IMR-90 (cell line): ENCODE data around the gene NDUFS7. TPM values are rescaled to one million over a fixed set of nuclear protein-coding genes. Genes with fewer than 3 reads are reported as not detected.

ENCODE experiments used
- ATAC-seq: fragments of 200-7000 bp; cut with Tn5 transposase; 2 replicates; pipeline ENCODE4 v1.9.1; 2020; ENCODE audit warnings: low read depth, mild to moderate bottlenecking, moderate library complexity
- BruUV-seq: library from RNA; stranded (reverse); fragments of 400-500 nt; replicated peaks from 2 replicates; lab custom pipeline; 2021; lab: Mats Ljungman, UMichigan
- CTCF ChIA-PET: fragments of 300-600 bp; formaldehyde crosslinking; extraction: SDS; loops from one replicate; lab custom pipeline; 2021; ENCODE audit warnings: antibody characterized with exemption; lab: Yijun Ruan, JAX
- POLR2A ChIA-PET: fragments of 300-600 bp; sonication (Branson Sonifier 250); formaldehyde crosslinking; loops from one replicate; lab custom pipeline; 2022; ENCODE audit warnings: antibody characterized with exemption; ENCODE audit not compliant: unreplicated experiment; lab: Charles Lee
- DNase-seq: peaks from one replicate; pipeline ENCODE4 v3.0.0; 2013
- H2AFZ ChIP-seq: replicated peaks from 2 replicates; pipeline ENCODE3; 2013; ENCODE audit warnings: low read length, mild to moderate bottlenecking; ENCODE audit not compliant: poor library complexity
- H2AK5ac ChIP-seq: 2 replicates; pipeline ENCODE4 v1.6.1; 2013; ENCODE audit warnings: low read depth, low read length, inconsistent platforms
- H2AK9ac ChIP-seq: replicated peaks from 2 replicates; pipeline ENCODE3; 2013; ENCODE audit warnings: mild to moderate bottlenecking, low read depth, low read length, moderate library complexity; ENCODE audit not compliant: poor library complexity
- H2BK120ac ChIP-seq: 2 replicates; pipeline ENCODE4 v1.6.1; 2013; ENCODE audit warnings: low read depth, low read length, inconsistent platforms
- H2BK15ac ChIP-seq: 3 replicates; pipeline ENCODE4 v1.6.1; 2013; ENCODE audit warnings: low read depth, low read length, inconsistent platforms
- H2BK20ac ChIP-seq: 2 replicates; pipeline ENCODE4 v1.6.1; 2013; ENCODE audit warnings: low read depth, mild to moderate bottlenecking, inconsistent platforms, low read length, moderate library complexity
- H2BK5ac ChIP-seq: 2 replicates; pipeline ENCODE4 v1.6.1; 2013; ENCODE audit warnings: mild to moderate bottlenecking, low read depth, low read length, inconsistent platforms; ENCODE audit not compliant: poor library complexity, severe bottlenecking
- H3K14ac ChIP-seq: replicated peaks from 2 replicates; pipeline ENCODE4 v1.6.1; 2013; ENCODE audit warnings: low read depth, low read length, inconsistent platforms
- H3K18ac ChIP-seq: 2 replicates; pipeline ENCODE4 v1.6.1; 2013; ENCODE audit warnings: low read depth, low read length, control low read depth
- H3K23ac ChIP-seq: 2 replicates; pipeline ENCODE4 v1.6.1; 2013; ENCODE audit warnings: low read depth, low read length, inconsistent platforms
- H3K27ac ChIP-seq: 2 replicates; pipeline ENCODE4 v1.5.1; 2013; ENCODE audit warnings: mild to moderate bottlenecking, control low read depth, low read length; ENCODE audit not compliant: insufficient read depth
- H3K27me3 ChIP-seq: 2 replicates; pipeline ENCODE4 v1.6.1; 2013; ENCODE audit warnings: low read length; ENCODE audit not compliant: control insufficient read depth, insufficient read depth
- H3K36me3 ChIP-seq: 2 replicates; pipeline ENCODE4 v1.6.1; 2013; ENCODE audit warnings: low read length, mixed read lengths; ENCODE audit not compliant: control insufficient read depth, insufficient read depth
- H3K4ac ChIP-seq: 2 replicates; pipeline ENCODE4 v1.6.1; 2013; ENCODE audit warnings: low read depth, low read length, inconsistent platforms
- H3K4me1 ChIP-seq: 2 replicates; pipeline ENCODE4 v1.6.1; 2013; ENCODE audit warnings: low read length, mixed read lengths; ENCODE audit not compliant: control insufficient read depth, insufficient read depth
- H3K4me2 ChIP-seq: 2 replicates; pipeline ENCODE4 v1.6.1; 2013; ENCODE audit warnings: low read depth, mild to moderate bottlenecking, control low read depth, low read length, moderate library complexity
- H3K4me3 ChIP-seq: 2 replicates; pipeline ENCODE4 v1.5.1; 2013; ENCODE audit warnings: low read depth, mild to moderate bottlenecking, control low read depth, low read length, moderate library complexity; ENCODE audit not compliant: insufficient read depth
- H3K56ac ChIP-seq: 2 replicates; pipeline ENCODE4 v1.6.1; 2013; ENCODE audit warnings: low read length, inconsistent platforms; ENCODE audit not compliant: insufficient read depth; ENCODE audit errors: extremely low read depth
- H3K79me1 ChIP-seq, 2 experiments: 2 replicates each; pipeline ENCODE4 v1.6.1; 2013; ENCODE audit warnings: low read length in 2 of 2, inconsistent platforms in 1 of 2, low read depth in 1 of 2
- H3K9ac ChIP-seq: 2 replicates; pipeline ENCODE4 v1.6.1; 2013; ENCODE audit warnings: low read depth, low read length, control low read depth
- H3K9me1 ChIP-seq: 2 replicates; pipeline ENCODE4 v1.6.1; 2013; ENCODE audit warnings: low read length, inconsistent platforms; ENCODE audit not compliant: insufficient read depth
- H3K9me3 ChIP-seq: 2 replicates; pipeline ENCODE4 v1.6.1; 2013; ENCODE audit warnings: low read length; ENCODE audit not compliant: control insufficient read depth, insufficient read depth
- H4K20me1 ChIP-seq: 2 replicates; pipeline ENCODE4 v1.6.1; 2013; ENCODE audit warnings: low read length, inconsistent platforms; ENCODE audit not compliant: insufficient read depth
- H4K5ac ChIP-seq: 2 replicates; pipeline ENCODE4 v1.6.1; 2013; ENCODE audit warnings: mild to moderate bottlenecking, low read depth, low read length, control low read depth
- H4K8ac ChIP-seq, 2 experiments: 2 replicates each; pipeline ENCODE4 v1.6.1; 2013; ENCODE audit warnings: low read depth in 2 of 2, low read length in 2 of 2, control low read depth in 1 of 2, inconsistent platforms in 1 of 2
- H4K91ac ChIP-seq: 2 replicates; pipeline ENCODE4 v1.6.1; 2013; ENCODE audit warnings: low read depth, low read length, inconsistent platforms; ENCODE audit not compliant: insufficient read depth
- CEBPB ChIP-seq: IDR thresholded peaks from 2 replicates; pipeline ENCODE4 v1.6.1; 2012; ENCODE audit warnings: low read depth, low read length, improper control_type of control experiment
- MAFK ChIP-seq: IDR thresholded peaks from 2 replicates; pipeline ENCODE4 v1.6.1; 2012; ENCODE audit warnings: low read depth, low read length, improper control_type of control experiment
- MXI1 ChIP-seq: IDR thresholded peaks from 2 replicates; pipeline ENCODE4 v1.6.1; 2012; ENCODE audit warnings: low read depth, mild to moderate bottlenecking, low read length, moderate library complexity, borderline replicate concordance
- NFE2L2 ChIP-seq: fragments of 150-350 bp; IDR thresholded peaks from 2 replicates; pipeline ENCODE4 v1.6.1; 2016; ENCODE audit warnings: low read depth, mild to moderate bottlenecking, low read length
- WGBS, 2 experiments: methylation state at CpG; one replicate each; pipeline versions ENCODE4 v1.1.5 to v1.1.7; 2013; ENCODE audit warnings: missing lambda C conversion rate in 2 of 2; ENCODE audit not compliant: insufficient read length in 1 of 2; ENCODE audit errors: extremely low coverage in 2 of 2; 5-methylcytosine and 5-hydroxymethylcytosine counted together
- dilution Hi-C: fragments of 300-500 bp; cut with HindIII; formaldehyde crosslinking; loops from one replicate; pipeline ENCODE4 v1.14.3; 2018; ENCODE audit warnings: low sequenced_read_pairs; ENCODE audit not compliant: unreplicated experiment
- in situ Hi-C: fragments of 300-500 bp; cut with MboI; formaldehyde crosslinking; loops from 3 replicates; pipeline ENCODE4 v1.14.3; 2019; ENCODE audit warnings: low sequenced_read_pairs, inconsistent platforms, mixed read lengths
- intact Hi-C: fragments of 100-400 bp; cut with micrococcal nuclease; formaldehyde crosslinking; loops from 2 replicates; pipeline ENCODE4 v1.10.0; 2022
- polyA plus RNA-seq, 3 experiments: library from polyadenylated mRNA; depleted of rRNA; stranded (reverse); fragments of >200 nt; gene quantifications; 2 replicates each; pipeline ENCODE4 v1.2.3, GENCODE V29; 2012; ENCODE audit warnings: low replicate concordance in 1 of 3
- total RNA-seq: library from RNA; depleted of rRNA; stranded (reverse); fragments of >200 nt; gene quantifications from 2 replicates; pipeline ENCODE4 v1.2.3, GENCODE V29; 2012
- TF ChIP-seq, protein P1 (sequence below): fragments of 150-350 bp; IDR thresholded peaks from 2 replicates; pipeline ENCODE4 v1.6.1; 2017; ENCODE audit warnings: mild to moderate bottlenecking, antibody characterized with exemption, low read length, low read depth

NDUFS7 gene
- total and polyA plus RNA-seq, 2 of the 4 experiments (the other 2 are of a cell fraction), result 60.8 to 136 TPM

DNA sequence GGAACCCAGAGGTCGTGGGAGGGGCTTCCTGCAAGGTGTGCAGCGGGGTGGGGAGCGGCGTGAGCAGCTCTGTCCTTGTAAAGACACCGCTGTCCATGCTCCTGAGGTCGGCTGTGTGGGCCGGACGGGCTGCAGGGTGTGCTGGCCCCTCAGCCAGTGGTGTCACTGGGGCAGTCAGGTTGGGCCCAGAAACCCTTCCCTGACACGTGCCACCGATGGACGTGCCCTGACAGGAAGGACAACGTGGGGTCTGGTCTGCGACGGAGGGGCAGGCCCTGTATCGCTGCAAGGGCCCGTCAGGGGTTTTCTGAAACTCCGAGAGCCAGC is 50.3 kb downstream of the NDUFS7 start (continued):
- TF ChIP-seq CEBPB, result no peak
- TF ChIP-seq, protein P1, sequence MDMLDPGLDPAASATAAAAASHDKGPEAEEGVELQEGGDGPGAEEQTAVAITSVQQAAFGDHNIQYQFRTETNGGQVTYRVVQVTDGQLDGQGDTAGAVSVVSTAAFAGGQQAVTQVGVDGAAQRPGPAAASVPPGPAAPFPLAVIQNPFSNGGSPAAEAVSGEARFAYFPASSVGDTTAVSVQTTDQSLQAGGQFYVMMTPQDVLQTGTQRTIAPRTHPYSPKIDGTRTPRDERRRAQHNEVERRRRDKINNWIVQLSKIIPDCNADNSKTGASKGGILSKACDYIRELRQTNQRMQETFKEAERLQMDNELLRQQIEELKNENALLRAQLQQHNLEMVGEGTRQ, result no peak

DNA sequence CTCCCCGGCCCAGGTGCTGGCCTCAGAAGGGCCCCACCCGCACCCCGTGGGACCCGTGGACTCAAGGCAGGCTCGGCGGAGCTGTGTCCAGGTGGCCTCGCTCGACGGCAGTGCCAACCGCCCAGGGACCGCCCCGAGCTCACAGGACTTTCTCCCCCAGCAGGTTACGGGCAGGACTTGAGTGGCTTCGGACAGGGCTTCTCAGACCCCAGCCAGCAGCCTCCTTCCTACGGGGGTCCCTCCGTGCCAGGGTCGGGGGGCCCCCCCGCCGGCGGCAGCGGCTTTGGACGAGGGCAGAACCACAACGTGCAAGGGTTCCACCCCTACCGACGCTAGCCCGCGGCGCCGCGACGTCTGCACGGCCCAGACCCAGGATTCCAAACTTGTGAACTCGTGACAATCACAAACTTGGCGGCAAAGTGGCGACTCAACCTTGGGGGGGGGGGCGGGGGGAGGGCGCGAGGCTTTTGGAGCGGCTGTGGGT is 50.9 kb downstream of the NDUFS7 start:
- POLR2A ChIA-PET, result no interaction called here
- H4K91ac ChIP-seq, result no peak overlapping the region
- intact Hi-C loops (no loop called here), in situ Hi-C loops (no loop called here), dilution Hi-C loops (no loop called here)
- no peak overlapping the region for H3K4me3 ChIP-seq
- no peak overlapping the region for H2BK15ac ChIP-seq
- peaks cover 4% of the 10 kb centered on the region for H3K4me1 ChIP-seq
- no peak overlapping the region for H2BK20ac ChIP-seq
- no TSS peak for BruUV-seq
- no peak for TF ChIP-seq MXI1
- TF ChIP-seq MAFK, result no peak
- TF ChIP-seq NFE2L2, result no peak
- TF ChIP-seq, protein P1, result no peak
- no peak for TF ChIP-seq CEBPB
- H3K14ac ChIP-seq, result no peak overlapping the region
- H4K8ac ChIP-seq, result no peak overlapping the region
- WGBS, 2 experiments, result 96% methylated on average over 19 of the region's 39 CpGs; no CpG with 5 or more reads in 1 of the 2 experiments
- H3K56ac ChIP-seq, result no peak overlapping the region
- no peak overlapping the region for H2AK5ac ChIP-seq
- ATAC-seq, result no peak
- H2BK5ac ChIP-seq, result no peak overlapping the region
- no peak overlapping the region for H2AFZ ChIP-seq
- H3K9ac ChIP-seq, result no peak overlapping the region
- no peak for DNase-seq
- H3K4me2 ChIP-seq, result no peak overlapping the region
- no peak overlapping the region for H3K23ac ChIP-seq
- H4K20me1 ChIP-seq, result peaks cover 23% of the 10 kb centered on the region
- H3K79me1 ChIP-seq, result peaks cover 15 to 36% of the 10 kb centered on the region in 2 experiments
- H3K27me3 ChIP-seq, result no peaks in the 10 kb centered on the region
- no peak overlapping the region for H3K27ac ChIP-seq
- H3K4ac ChIP-seq, result no peak overlapping the region
- H3K9me3 ChIP-seq, result no peaks in the 10 kb centered on the region
- H3K18ac ChIP-seq, result no peak overlapping the region
- CTCF ChIA-PET, result no interaction called here
- peaks cover 51% of the 10 kb centered on the region for H3K36me3 ChIP-seq
- H3K9me1 ChIP-seq, result no peaks in the 10 kb centered on the region; the same call in 1 of the 2 replicates
- no peak overlapping the region for H2BK120ac ChIP-seq
- H4K5ac ChIP-seq, result no peak overlapping the region
- no peak overlapping the region for H2AK9ac ChIP-seq
